Measurements from ENCODE around the gene STK33.

The STK33 gene

DNA sequence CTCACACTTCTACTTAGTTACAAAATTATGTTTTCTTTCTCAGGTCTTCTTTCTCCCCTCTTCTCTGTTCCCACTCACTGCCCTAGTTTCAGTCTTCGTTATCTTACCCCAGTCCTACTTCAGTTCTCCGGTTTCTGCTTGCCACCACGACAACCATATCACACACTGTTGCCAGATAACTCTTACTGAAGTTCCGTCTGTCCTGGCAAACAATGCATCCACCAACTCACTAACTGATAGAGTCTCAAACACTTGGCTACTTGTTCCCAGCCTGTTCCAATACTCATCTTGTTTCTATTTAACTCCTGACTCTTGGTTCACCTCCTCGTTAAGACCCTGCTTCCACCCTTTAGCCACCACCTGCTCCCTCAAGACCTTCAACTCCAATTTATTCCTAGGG is 164.5 kb downstream of the STK33 start:
- H3K4me1 ChIP-seq (ENCODE audit: control insufficient read depth, insufficient read depth, low read length), result no peaks in the 10 kb centered on the region
- ChIA-PET CTCF (no interaction called here), POLR2A (no interaction called here)
- H3K4me3 ChIP-seq (ENCODE audit: low read depth, low read length), result no peak overlapping the region
- H3K36me3 ChIP-seq (ENCODE audit: control insufficient read depth in 2 of 2, insufficient read depth in 1 of 2, low read length in 2 of 2), result peaks cover 0 to 12% of the 10 kb centered on the region in 2 experiments; a peak in 1 of 3 replicates
- TF ChIP-seq ZNF292 (tag by site-specific recombination; IDR thresholded peaks at IDR 0.05; ENCODE audit: borderline replicate concordance, low read depth) (no peak), ZNF211 (tag by site-specific recombination; IDR thresholded peaks at IDR 0.05; ENCODE audit: low read depth) (no peak), ZNF146 (tag by site-specific recombination; IDR thresholded peaks at IDR 0.05) (no peak)
- no peak overlapping the region for H3K27ac ChIP-seq (ENCODE audit: extremely low read depth, low read depth, low read length)
- no peaks in the 10 kb centered on the region for H3K9me3 ChIP-seq (ENCODE audit: control insufficient read depth, insufficient read depth, low read depth, low read length)

DNA sequence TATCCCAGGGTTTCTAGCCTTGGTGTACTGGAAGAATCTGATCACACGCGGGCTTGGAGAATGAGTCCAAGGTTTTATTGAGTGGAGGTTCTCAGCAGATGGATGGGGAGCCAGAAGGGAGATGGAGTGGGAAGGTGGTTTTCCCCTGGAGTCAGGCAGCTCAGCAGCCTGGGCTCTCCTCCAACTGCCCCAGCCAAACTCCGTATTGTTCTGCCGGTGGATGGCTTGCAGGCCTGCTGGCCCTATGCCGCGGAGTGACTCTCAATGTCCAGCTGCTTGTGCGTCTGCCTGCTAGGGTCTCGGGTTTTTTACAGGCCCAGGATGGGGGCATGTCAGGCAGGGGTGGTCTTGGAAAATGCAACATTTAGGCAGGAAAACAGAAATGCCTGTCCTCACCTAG is 168.0 kb downstream of the STK33 start:
- H3K9me3 ChIP-seq (ENCODE audit: control insufficient read depth, insufficient read depth, low read depth, low read length), result no peaks in the 10 kb centered on the region
- no peak for TF ChIP-seq ZNF138 (tag by site-specific recombination; IDR thresholded peaks at IDR 0.05; ENCODE audit: borderline replicate concordance)
- TF ChIP-seq, protein P1, sequence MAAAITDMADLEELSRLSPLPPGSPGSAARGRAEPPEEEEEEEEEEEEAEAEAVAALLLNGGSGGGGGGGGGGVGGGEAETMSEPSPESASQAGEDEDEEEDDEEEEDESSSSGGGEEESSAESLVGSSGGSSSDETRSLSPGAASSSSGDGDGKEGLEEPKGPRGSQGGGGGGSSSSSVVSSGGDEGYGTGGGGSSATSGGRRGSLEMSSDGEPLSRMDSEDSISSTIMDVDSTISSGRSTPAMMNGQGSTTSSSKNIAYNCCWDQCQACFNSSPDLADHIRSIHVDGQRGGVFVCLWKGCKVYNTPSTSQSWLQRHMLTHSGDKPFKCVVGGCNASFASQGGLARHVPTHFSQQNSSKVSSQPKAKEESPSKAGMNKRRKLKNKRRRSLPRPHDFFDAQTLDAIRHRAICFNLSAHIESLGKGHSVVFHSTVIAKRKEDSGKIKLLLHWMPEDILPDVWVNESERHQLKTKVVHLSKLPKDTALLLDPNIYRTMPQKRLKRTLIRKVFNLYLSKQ (tag by site-specific recombination; IDR thresholded peaks at IDR 0.05; ENCODE audit: borderline replicate concordance), result no peak
- no peak for TF ChIP-seq ZNF561 (tag by site-specific recombination; IDR thresholded peaks at IDR 0.05; ENCODE audit: borderline replicate concordance)
- TF ChIP-seq ZFP3 (tag by site-specific recombination; IDR thresholded peaks at IDR 0.05; ENCODE audit: low read depth), result no peak
- TF ChIP-seq ZNF223 (tag by site-specific recombination; IDR thresholded peaks at IDR 0.05), result no peak
- TF ChIP-seq ZNF654 (tag by site-specific recombination; IDR thresholded peaks at IDR 0.05; ENCODE audit: low read depth), result no peak
- TF ChIP-seq, protein P2, sequence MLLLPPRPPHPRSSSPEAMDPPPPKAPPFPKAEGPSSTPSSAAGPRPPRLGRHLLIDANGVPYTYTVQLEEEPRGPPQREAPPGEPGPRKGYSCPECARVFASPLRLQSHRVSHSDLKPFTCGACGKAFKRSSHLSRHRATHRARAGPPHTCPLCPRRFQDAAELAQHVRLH (tag by site-specific recombination; IDR thresholded peaks at IDR 0.05), result no peak
- no peak for TF ChIP-seq ZNF571 (tag by site-specific recombination; IDR thresholded peaks at IDR 0.05)
- TF ChIP-seq ZNF23 (tag by site-specific recombination; IDR thresholded peaks at IDR 0.05; ENCODE audit: borderline replicate concordance), result no peak
- TF ChIP-seq ZNF658 (tag by site-specific recombination; IDR thresholded peaks at IDR 0.05), result no peak
- no peak for TF ChIP-seq GLIS1 (tag by site-specific recombination; IDR thresholded peaks at IDR 0.05)
- TF ChIP-seq, protein P3, sequence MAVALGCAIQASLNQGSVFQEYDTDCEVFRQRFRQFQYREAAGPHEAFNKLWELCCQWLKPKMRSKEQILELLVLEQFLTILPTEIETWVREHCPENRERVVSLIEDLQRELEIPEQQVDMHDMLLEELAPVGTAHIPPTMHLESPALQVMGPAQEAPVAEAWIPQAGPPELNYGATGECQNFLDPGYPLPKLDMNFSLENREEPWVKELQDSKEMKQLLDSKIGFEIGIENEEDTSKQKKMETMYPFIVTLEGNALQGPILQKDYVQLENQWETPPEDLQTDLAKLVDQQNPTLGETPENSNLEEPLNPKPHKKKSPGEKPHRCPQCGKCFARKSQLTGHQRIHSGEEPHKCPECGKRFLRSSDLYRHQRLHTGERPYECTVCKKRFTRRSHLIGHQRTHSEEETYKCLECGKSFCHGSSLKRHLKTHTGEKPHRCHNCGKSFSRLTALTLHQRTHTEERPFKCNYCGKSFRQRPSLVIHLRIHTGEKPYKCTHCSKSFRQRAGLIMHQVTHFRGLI (tag by site-specific recombination; IDR thresholded peaks at IDR 0.05), result no peak
- TF ChIP-seq ZFP41 (tag by site-specific recombination; IDR thresholded peaks at IDR 0.05; ENCODE audit: borderline replicate concordance), result no peak
- TF ChIP-seq ZNF777 (tag by site-specific recombination; IDR thresholded peaks at IDR 0.05; ENCODE audit: borderline replicate concordance), result no peak
- no peaks in the 10 kb centered on the region for H3K4me1 ChIP-seq (ENCODE audit: control insufficient read depth, insufficient read depth, low read length)
- H3K36me3 ChIP-seq (ENCODE audit: control insufficient read depth in 2 of 2, insufficient read depth in 1 of 2, low read length in 2 of 2), result peaks cover 0 to 7% of the 10 kb centered on the region in 2 experiments; a peak in 1 of 3 replicates
- no peak overlapping the region for H3K27ac ChIP-seq (ENCODE audit: extremely low read depth, low read depth, low read length)
- POLR2A ChIA-PET, result no interaction called here
- no peak overlapping the region for H3K4me3 ChIP-seq (ENCODE audit: low read depth, low read length)
- CTCF ChIA-PET, result interaction anchor here (0.6 kb wide), 1 partner anchor 399 kb away, joined by 5 read pairs; no protein-coding TSS in a partner anchor

DNA sequence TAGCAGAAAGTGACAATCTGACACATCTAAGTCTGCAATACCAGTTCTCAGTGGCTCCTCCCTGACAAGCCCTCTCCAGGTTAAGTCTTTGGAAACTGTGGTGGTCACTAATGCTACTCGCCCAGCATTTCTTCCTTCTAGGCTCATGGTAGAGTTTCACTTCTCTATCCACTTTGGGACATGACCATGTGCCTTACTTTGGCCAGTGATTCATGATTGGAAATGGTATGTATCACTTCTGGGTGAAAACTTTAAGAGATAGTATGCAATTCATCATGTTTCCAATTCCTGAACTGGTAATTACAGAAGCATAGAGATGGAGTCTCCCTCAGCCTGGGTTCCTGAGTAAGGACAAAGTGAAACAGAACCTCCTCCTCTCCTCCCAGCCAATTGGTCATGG is 178.8 kb downstream of the STK33 start:
- H3K4me3 ChIP-seq (ENCODE audit: low read depth, low read length), result no peak overlapping the region
- H3K9me3 ChIP-seq (ENCODE audit: control insufficient read depth, insufficient read depth, low read depth, low read length), result no peaks in the 10 kb centered on the region
- CTCF ChIA-PET, result no interaction called here
- H3K36me3 ChIP-seq (ENCODE audit: control insufficient read depth in 2 of 2, insufficient read depth in 1 of 2, low read length in 2 of 2), result peaks cover 0 to 11% of the 10 kb centered on the region in 2 experiments; a peak in 1 of 3 replicates
- no peaks in the 10 kb centered on the region for H3K4me1 ChIP-seq (ENCODE audit: control insufficient read depth, insufficient read depth, low read length)
- POLR2A ChIA-PET, result no interaction called here
- TF ChIP-seq ZNF391 (tag by site-specific recombination; IDR thresholded peaks at IDR 0.05; ENCODE audit: borderline replicate concordance, low read depth) (no peak), KLF9 (tag by site-specific recombination; IDR thresholded peaks at IDR 0.05; ENCODE audit: low read depth) (no peak), ZXDB (tag by site-specific recombination; IDR thresholded peaks at IDR 0.05) (no peak), ZNF521 (tag by site-specific recombination; IDR thresholded peaks at IDR 0.05) (no peak), ZNF830 (tag by site-specific recombination; IDR thresholded peaks at IDR 0.05; ENCODE audit: low read depth) (no peak), ZNF433 (tag by site-specific recombination; IDR thresholded peaks at IDR 0.05; ENCODE audit: low read depth) (no peak), ZNF621 (tag by site-specific recombination; IDR thresholded peaks at IDR 0.05) (no peak), SP3 (tag by site-specific recombination; IDR thresholded peaks at IDR 0.05) (no peak), ZNF792 (tag by site-specific recombination; IDR thresholded peaks at IDR 0.05) (no peak)
- no peak overlapping the region for H3K27ac ChIP-seq (ENCODE audit: extremely low read depth, low read depth, low read length)

All from HEK293 (cell line).